Breast epithelium (tissue), 3 donors: ENCODE results near the gene PSMD2.

Experiments
- CTCF ChIP-seq, 3 donors: fragments of 450-650 bp; IDR thresholded peaks; one replicate each; pipeline ENCODE4 v1.5.1; 2016 to 2017; ENCODE audit warnings: antibody characterized with exemption in 3 of 3, mild to moderate bottlenecking in 3 of 3, moderate library complexity in 3 of 3
- POLR2A ChIP-seq: fragments of 450-650 bp; IDR thresholded peaks from one replicate; pipeline ENCODE4 v1.6.1; 2016; ENCODE audit warnings: antibody characterized with exemption, mild to moderate bottlenecking, moderate library complexity

- TF ChIP-seq CTCF (IDR thresholded peaks at IDR 0.05) (no peak), POLR2A (no peak)
Measured at GRCh38 chr3:184258926-184259325, 40.1 kb upstream of the PSMD2 start.
